Thoracic aorta (tissue), 2 donors: ENCODE measurements around the gene NKX6-2. TPM values are rescaled to one million over a fixed set of nuclear protein-coding genes. Genes with fewer than 3 reads are reported as not detected.

ENCODE experiments used
- ATAC-seq: fragments of 150-250 bp; one replicate; pipeline ENCODE4 v1.8.0; 2017; ENCODE audit warnings: low read depth; ENCODE audit not compliant: insufficient number of reproducible peaks, low FRiP score
- DNase-seq: peaks from one replicate; pipeline ENCODE4 v3.0.0-alpha.2; 2020; ENCODE audit warnings: low spot score
- H3K27ac ChIP-seq, 2 donors: fragments of 200-600 bp; sonication (generic); 1 replicate in 1 of 2; 2 replicates in 1 of 2; pipeline ENCODE4 v1.5.1; 2016; ENCODE audit warnings: mild to moderate bottlenecking in 2 of 2, moderate library complexity in 2 of 2
- H3K27me3 ChIP-seq: fragments of 200-600 bp; sonication (generic); replicated peaks from 2 replicates; pipeline ENCODE4 v1.6.0; 2016; ENCODE audit warnings: mild to moderate bottlenecking; ENCODE audit not compliant: insufficient read depth
- H3K36me3 ChIP-seq: fragments of 200-600 bp; sonication (generic); one replicate; pipeline ENCODE4 v1.5.1; 2016
- H3K4me1 ChIP-seq, 2 donors: fragments of 200-600 bp; sonication (generic); 1 replicate in 1 of 2; 2 replicates in 1 of 2; pipeline versions ENCODE4 v1.5.1 to v1.6.0; 2016; ENCODE audit warnings: low read depth in 2 of 2, mild to moderate bottlenecking in 1 of 2; ENCODE audit not compliant: control insufficient read depth in 1 of 2
- H3K4me3 ChIP-seq: fragments of 200-600 bp; sonication (generic); 2 replicates; pipeline ENCODE4 v1.5.1; 2016; ENCODE audit warnings: mild to moderate bottlenecking
- H3K9me3 ChIP-seq: fragments of 200-600 bp; sonication (generic); 2 replicates; pipeline ENCODE4 v1.5.1; 2016
- CTCF ChIP-seq: fragments of 200-600 bp; sonication (generic); IDR thresholded peaks from one replicate; pipeline ENCODE4 v1.5.1; 2019; ENCODE audit warnings: antibody characterized with exemption
- total RNA-seq, 2 donors: library from RNA; depleted of rRNA; stranded (reverse); fragments of >200 nt; gene quantifications; one replicate each; pipeline versions ENCODE4 v1.1.0 to v1.2.3, GENCODE V29; 2016

NKX6-2 gene
- total RNA-seq, 2 donors from 2014 or later: 19.8 TPM; not detected in 1

- H3K4me3 ChIP-seq: no peak overlapping the region
Observed at GRCh38 chr10:132733926-132734325, 52.0 kb downstream of the NKX6-2 start.

More at GRCh38 chr10:132733926-132734325, 52.0 kb downstream of the NKX6-2 start:
- Histone ChIP-seq H3K4me1 (no peaks in the 10 kb centered on the region), H3K9me3 (no peaks in the 10 kb centered on the region), H3K27ac (no peak overlapping the region), H3K27me3 (no peaks in the 10 kb centered on the region), H3K36me3 (peaks cover 14% of the 10 kb centered on the region)
- no peak for DNase-seq
- ATAC-seq: no peak
- TF ChIP-seq CTCF: no peak

Other genes starting within 250 kb of the NKX6-2 start
- gene INPP5A, start 248.4 kb downstream of the NKX6-2 start, total RNA-seq: 100 to 1,000 TPM; 120 to 142 TPM
- not detected for gene CFAP46, start 156.4 kb upstream of the NKX6-2 start, total RNA-seq